ENCODE results near the gene HINT3.

HINT3 gene

DNA sequence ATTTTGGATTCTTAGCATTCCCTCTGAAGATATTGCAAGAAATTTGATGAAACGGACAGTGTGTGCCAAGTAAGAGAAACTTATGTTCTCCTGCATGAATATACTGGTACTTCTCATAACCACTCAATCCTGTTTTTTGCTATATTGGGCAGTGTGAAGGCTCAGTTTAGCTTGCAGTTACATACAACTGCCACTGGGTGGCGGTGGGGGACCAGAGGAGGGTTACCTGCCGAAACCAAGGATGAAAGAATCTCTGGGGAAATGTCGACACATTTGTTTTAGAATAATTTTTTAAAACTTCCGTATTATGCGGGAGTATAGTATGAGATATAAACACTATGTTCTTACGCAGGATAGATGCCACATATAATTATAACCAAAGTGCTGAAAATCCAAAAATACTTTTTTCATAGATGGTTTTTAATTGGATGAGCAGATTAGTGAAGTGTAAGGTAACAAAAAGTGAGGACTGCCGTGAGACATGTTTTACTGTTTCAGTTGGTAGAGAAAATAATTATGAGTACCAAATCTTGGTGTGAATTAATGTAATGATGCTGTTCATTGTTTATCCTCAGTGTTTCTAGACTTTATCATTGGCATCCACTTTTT, 39.5 kb downstream of the HINT3 start:
- no peak overlapping the region for H3K4me3 ChIP-seq (ENCODE audit: low read length)
- peak; percentile 49 for DNase-seq (ENCODE audit: low read depth)
- TF ChIP-seq, protein P1, sequence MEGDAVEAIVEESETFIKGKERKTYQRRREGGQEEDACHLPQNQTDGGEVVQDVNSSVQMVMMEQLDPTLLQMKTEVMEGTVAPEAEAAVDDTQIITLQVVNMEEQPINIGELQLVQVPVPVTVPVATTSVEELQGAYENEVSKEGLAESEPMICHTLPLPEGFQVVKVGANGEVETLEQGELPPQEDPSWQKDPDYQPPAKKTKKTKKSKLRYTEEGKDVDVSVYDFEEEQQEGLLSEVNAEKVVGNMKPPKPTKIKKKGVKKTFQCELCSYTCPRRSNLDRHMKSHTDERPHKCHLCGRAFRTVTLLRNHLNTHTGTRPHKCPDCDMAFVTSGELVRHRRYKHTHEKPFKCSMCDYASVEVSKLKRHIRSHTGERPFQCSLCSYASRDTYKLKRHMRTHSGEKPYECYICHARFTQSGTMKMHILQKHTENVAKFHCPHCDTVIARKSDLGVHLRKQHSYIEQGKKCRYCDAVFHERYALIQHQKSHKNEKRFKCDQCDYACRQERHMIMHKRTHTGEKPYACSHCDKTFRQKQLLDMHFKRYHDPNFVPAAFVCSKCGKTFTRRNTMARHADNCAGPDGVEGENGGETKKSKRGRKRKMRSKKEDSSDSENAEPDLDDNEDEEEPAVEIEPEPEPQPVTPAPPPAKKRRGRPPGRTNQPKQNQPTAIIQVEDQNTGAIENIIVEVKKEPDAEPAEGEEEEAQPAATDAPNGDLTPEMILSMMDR (conservative IDR thresholded peaks at IDR 0.05; ENCODE audit: low read length), result peak; percentile 99

DNA sequence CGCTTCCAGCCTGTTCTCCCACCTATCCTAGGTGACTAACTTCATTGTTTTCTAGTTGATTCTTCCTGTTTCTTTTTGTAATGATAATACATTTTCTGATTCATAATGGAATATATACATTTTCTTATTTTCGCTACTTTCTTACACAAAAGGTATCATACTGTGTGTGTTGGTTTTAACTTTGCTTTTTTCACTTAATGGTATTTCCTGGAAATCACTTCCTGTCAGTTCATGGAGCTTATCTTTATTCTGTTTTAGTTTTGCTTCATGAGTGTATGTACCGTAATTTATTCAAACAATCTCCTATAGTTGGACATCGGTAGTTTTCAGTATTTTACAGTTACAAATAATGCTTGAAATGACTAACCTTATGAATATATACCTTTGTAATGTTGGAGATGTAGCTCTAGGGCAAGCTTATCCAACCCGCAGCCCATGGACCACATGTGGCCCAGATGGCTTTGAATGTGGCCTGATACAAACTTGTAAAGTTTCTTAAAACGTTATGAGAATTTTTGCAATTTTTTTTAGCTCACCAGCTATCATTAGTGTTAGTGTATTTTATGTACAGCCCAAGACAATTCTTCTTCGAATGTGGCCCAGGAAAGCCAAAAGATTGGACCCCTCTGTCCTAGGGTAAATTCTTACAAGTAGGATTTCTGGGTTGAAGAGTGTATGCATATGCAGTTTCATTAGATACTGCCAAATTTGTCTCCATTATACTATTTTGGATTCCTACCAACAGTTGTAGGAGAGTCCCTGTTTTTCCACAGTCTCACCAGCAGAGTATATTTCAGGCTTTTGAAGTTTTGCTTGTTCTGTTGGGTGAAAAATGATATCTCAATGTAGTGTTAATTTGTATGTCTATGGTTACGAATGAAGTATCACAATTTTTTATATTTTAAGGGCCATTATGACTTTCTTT, 46.4 kb downstream of the HINT3 start:
- no peak overlapping the region for H3K4me3 ChIP-seq (ENCODE audit: low read length)
- no peak for DNase-seq (ENCODE audit: low read depth)
- TF ChIP-seq, protein P1 (conservative IDR thresholded peaks at IDR 0.05; ENCODE audit: low read length), result no peak

DNA sequence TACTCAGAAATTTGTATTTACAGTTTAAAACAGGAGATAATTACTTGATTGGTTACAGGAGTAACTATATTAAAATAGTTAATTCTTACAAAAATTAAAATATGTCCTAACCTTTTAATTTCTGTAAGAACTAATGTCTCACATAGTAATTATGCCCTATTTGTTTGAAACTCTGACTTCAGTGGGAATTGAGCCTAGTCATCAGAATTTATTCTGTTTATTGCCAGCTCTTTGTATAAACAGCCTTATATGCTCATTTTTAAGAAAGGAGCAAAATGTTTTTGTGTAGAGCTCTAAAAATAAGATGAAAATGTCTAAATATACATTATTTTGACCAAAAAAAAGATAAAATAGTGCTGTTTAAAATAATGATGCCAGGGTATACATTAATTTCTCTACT, 51.2 kb downstream of the HINT3 start:
- H3K4me3 ChIP-seq (ENCODE audit: low read length), result no peak overlapping the region
- TF ChIP-seq, protein P1 (conservative IDR thresholded peaks at IDR 0.05; ENCODE audit: low read length), result no peak
- DNase-seq (ENCODE audit: low read depth), result no peak

DNA sequence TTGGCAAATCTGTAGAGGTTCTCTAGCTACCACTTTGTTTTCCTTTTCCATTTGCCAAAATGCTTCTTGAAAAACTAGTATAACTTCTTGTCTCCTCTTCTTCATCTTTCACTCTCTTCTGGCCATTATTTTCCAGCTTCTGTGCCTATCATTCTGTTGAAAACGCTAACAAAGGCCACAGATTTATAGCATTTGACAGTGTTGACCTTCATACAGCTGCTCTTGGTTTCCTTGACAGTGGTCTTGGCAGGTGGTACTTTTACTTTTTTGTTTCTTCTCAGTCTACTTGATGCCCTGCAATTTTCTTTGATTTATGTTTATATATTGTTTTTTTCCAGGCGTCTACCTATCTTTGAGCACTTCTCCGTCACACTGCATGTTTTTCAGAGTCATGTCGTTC, 53.5 kb downstream of the HINT3 start:
- H3K4me3 ChIP-seq (ENCODE audit: low read length), result no peak overlapping the region
- TF ChIP-seq, protein P1 (conservative IDR thresholded peaks at IDR 0.05; ENCODE audit: low read length), result no peak
- no peak for DNase-seq (ENCODE audit: low read depth)

DNA sequence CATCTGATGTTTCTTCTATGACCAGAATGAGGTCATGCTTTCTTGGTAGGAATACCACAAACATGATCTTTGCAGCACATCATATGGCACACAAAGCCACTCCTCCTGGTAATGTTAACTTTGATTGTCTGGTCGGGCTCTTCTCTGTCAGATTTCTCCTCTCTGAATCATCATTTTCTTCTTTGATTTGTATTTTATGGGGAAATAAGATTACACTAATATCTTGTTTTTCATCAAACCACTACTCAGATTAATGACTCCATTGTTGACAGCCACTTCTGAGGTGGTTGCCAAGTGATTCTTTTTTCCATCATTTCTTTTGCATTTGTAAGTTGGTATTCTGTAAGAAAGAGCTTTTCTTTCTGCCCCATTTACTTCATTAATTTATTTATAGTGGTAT, 59.3 kb downstream of the HINT3 start:
- TF ChIP-seq, protein P1 (conservative IDR thresholded peaks at IDR 0.05; ENCODE audit: low read length), result no peak
- peak; percentile 29 for DNase-seq (ENCODE audit: low read depth)
- no peak overlapping the region for H3K4me3 ChIP-seq (ENCODE audit: low read length)

DNA sequence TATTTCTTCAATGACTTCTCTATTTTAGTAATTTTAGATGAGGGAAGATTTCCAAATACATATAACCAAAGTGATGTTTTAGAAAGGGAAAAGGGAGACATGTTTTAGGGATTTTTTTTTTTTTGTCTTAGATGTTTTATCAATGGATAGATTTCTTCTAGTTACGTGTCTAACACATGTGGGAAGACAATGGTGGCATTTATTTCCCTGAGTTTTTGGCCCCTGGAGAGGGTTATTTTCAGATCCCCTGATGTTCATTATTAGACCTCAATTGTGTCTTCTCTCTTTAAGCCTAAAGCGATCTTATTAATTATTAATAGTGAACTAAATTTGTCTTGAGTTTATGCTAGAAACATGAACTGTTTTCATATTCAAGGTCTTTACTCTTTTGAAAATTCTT, 60.0 kb downstream of the HINT3 start:
- H3K4me3 ChIP-seq (ENCODE audit: low read length), result no peak overlapping the region
- DNase-seq (ENCODE audit: low read depth), result no peak
- TF ChIP-seq, protein P1 (conservative IDR thresholded peaks at IDR 0.05; ENCODE audit: low read length), result no peak

DNA sequence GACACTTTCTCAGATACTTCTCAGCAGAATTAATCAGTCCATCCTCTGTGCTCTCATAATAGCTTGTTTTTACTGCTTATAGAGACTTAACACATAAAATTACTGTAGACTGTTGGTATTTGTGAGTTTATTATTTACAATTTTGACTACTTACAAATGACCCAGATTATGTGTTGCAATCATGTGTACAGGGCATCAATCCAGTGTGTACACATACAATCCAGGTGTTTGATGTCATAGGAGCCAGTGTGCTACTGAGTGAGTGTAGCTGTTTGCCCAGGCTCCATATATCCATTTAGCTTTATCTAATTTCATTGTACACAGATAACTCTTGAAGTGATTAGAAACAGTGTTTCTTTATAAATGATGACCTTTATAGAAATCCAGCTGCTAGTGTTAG, 61.1 kb downstream of the HINT3 start:
- DNase-seq (ENCODE audit: low read depth), result no peak
- TF ChIP-seq, protein P1 (conservative IDR thresholded peaks at IDR 0.05; ENCODE audit: low read length), result no peak
- H3K4me3 ChIP-seq (ENCODE audit: low read length), result no peak overlapping the region

Data from AG10803 (cell line).